Activated naive CD8-positive, alpha-beta T cell treated with anti-CD3 and anti-CD28 coated beads, Interleukin-2, amount 10 ng/mL, durations not matched to agents 7 days and 5 days (primary cell): ENCODE results near the gene ORC2. TPM values are rescaled to one million over a fixed set of nuclear protein-coding genes. Genes with fewer than 3 reads are reported as not detected.
A peak's percentile ranks its signal among the peaks of the same experiment; 100 is the strongest.
"Not testable (repeated sequence)": the region's sequence is repeated elsewhere in the genome, so short reads cannot be mapped to it uniquely, and the experiment has no call there.

ENCODE experiments used
- ATAC-seq: fragments of 150-1000 bp; cut with Tn5 transposase; one replicate; pipeline ENCODE4 v1.10.0; 2021; ENCODE audit warnings: low read depth, moderate library complexity
- POLR2A ChIA-PET: fragments of 350-600 bp; sonication (Branson Sonifier 250); formaldehyde crosslinking; loops from one replicate; lab custom pipeline; 2021; ENCODE audit warnings: antibody characterized with exemption; lab: Charles Lee
- DNase-seq: peaks from one replicate; pipeline ENCODE4 v3.0.0; 2021
- H3K27ac Mint-ChIP-seq: one replicate; pipeline ENCODE4 v1.8.0; 2022; ENCODE audit warnings: mild to moderate bottlenecking, mixed read lengths
- H3K27me3 Mint-ChIP-seq: one replicate; pipeline ENCODE4 v1.8.0; 2022; ENCODE audit warnings: mild to moderate bottlenecking, moderate library complexity, mixed read lengths
- H3K36me3 Mint-ChIP-seq: one replicate; pipeline ENCODE4 v1.8.0; 2021; ENCODE audit warnings: mild to moderate bottlenecking, mixed read lengths
- H3K4me1 Mint-ChIP-seq: one replicate; pipeline ENCODE4 v1.8.0; 2021; ENCODE audit warnings: mixed read lengths
- H3K4me3 Mint-ChIP-seq: one replicate; pipeline ENCODE4 v1.8.0; 2022; ENCODE audit warnings: mild to moderate bottlenecking, moderate library complexity, mixed read lengths
- H3K9me3 Mint-ChIP-seq: one replicate; pipeline ENCODE4 v1.8.0; 2021; ENCODE audit warnings: mixed read lengths
- total RNA-seq, 2 experiments: library from RNA; stranded (reverse); gene quantifications; one replicate each; pipeline ENCODE4 v1.2.3, GENCODE V29; 2021

ORC2 gene
- total RNA-seq, 2 experiments from 2014 or later, result 52.0 to 55.0 TPM

- Mint-ChIP-seq H3K27ac (peak overlapping the region; percentile 97), H3K9me3 (no peaks in the 10 kb centered on the region), H3K27me3 (no peaks in the 10 kb centered on the region), H3K36me3 (peaks cover 7% of the 10 kb centered on the region), H3K4me3 (peak overlapping the region; percentile 96), H3K4me1 (peaks cover 46% of the 10 kb centered on the region)
- POLR2A ChIA-PET, result interaction anchor here (0.7 to 2.4 kb wide), 5 partner anchors 10 to 268 kb away, joined by 3 to 17 read pairs (median 11); partner anchors contain the start of genes CFLAR and NIF3L1
- ATAC-seq, result no peak
- no peak for DNase-seq
Measured at GRCh38 chr2:200964498-200964897, 1.0 kb upstream of the ORC2 start.

- POLR2A ChIA-PET, result interaction anchor here (1.0 to 2.4 kb wide), 11 partner anchors 11 to 269 kb away, joined by 3 to 17 read pairs (median 4); partner anchors contain the start of genes CFLAR, CLK1 and NIF3L1
- H3K9me3 Mint-ChIP-seq, H3K36me3 Mint-ChIP-seq, H3K27me3 Mint-ChIP-seq, DNase-seq: not testable (repeated sequence)
- peaks cover 45% of the 10 kb centered on the region for H3K4me1 Mint-ChIP-seq
- H3K27ac Mint-ChIP-seq, result peak overlapping the region; percentile 97
- peak overlapping the region; percentile 96 for H3K4me3 Mint-ChIP-seq
- peak; percentile 5 for ATAC-seq
Measured at GRCh38 chr2:200963918-200964252, 425 bp upstream of the ORC2 start.

GRCh38 chr2:200962811-200963123 lies 693 bp downstream of the ORC2 start:
- POLR2A ChIA-PET, result interaction anchor here (0.6 to 2.4 kb wide), 16 partner anchors 15 to 270 kb away, joined by 3 to 17 read pairs (median 4); partner anchors contain the start of genes CFLAR, CLK1 and NIF3L1
- H3K4me1 Mint-ChIP-seq, result peaks cover 40% of the 10 kb centered on the region

GRCh38 chr2:200961674-200962073 lies 1.8 kb downstream of the ORC2 start:
- no peak for DNase-seq
- peak overlapping the region; percentile 96 for H3K4me3 Mint-ChIP-seq
- no peaks in the 10 kb centered on the region for H3K9me3 Mint-ChIP-seq
- POLR2A ChIA-PET, result no interaction called here
- peaks cover 38% of the 10 kb centered on the region for H3K4me1 Mint-ChIP-seq
- H3K36me3 Mint-ChIP-seq, result peaks cover 8% of the 10 kb centered on the region
- no peak for ATAC-seq
- H3K27ac Mint-ChIP-seq, result peak overlapping the region; percentile 35
- no peaks in the 10 kb centered on the region for H3K27me3 Mint-ChIP-seq

More at GRCh38 chr2:200962811-200963123, 693 bp downstream of the ORC2 start:
- peaks cover 6% of the 10 kb centered on the region for H3K36me3 Mint-ChIP-seq
- ATAC-seq (peak; percentile 19), DNase-seq (no peak)
- peak overlapping the region; percentile 97 for H3K27ac Mint-ChIP-seq
- H3K4me3 Mint-ChIP-seq, result peak overlapping the region; percentile 96
- H3K9me3 Mint-ChIP-seq, result no peaks in the 10 kb centered on the region
- no peaks in the 10 kb centered on the region for H3K27me3 Mint-ChIP-seq

- ATAC-seq, result no peak
- Mint-ChIP-seq H3K27me3 (no peaks in the 10 kb centered on the region), H3K4me3 (no peak overlapping the region), H3K27ac (no peak overlapping the region), H3K36me3 (peaks cover 24% of the 10 kb centered on the region), H3K9me3 (no peaks in the 10 kb centered on the region), H3K4me1 (peaks cover under 1% of the 10 kb centered on the region)
- no peak for DNase-seq
- POLR2A ChIA-PET, result no interaction called here
Measured at GRCh38 chr2:200950378-200950777, 13.1 kb downstream of the ORC2 start.

- no peaks in the 10 kb centered on the region for H3K27me3 Mint-ChIP-seq
- peaks cover 30% of the 10 kb centered on the region for H3K36me3 Mint-ChIP-seq
- no peak overlapping the region for H3K4me3 Mint-ChIP-seq
- no peaks in the 10 kb centered on the region for H3K9me3 Mint-ChIP-seq
- H3K27ac Mint-ChIP-seq, result no peak overlapping the region
- POLR2A ChIA-PET, result no interaction called here
- DNase-seq, result no peak
- no peak for ATAC-seq
- H3K4me1 Mint-ChIP-seq, result peaks cover 3% of the 10 kb centered on the region
Measured at GRCh38 chr2:200945395-200945729, 18.1 kb downstream of the ORC2 start.

GRCh38 chr2:200944467-200945394 lies 18.7 kb downstream of the ORC2 start:
- no peak for DNase-seq
- H3K9me3 Mint-ChIP-seq, result no peaks in the 10 kb centered on the region
- H3K4me3 Mint-ChIP-seq, result no peak overlapping the region
- H3K27me3 Mint-ChIP-seq, result no peaks in the 10 kb centered on the region
- no peak for ATAC-seq
- peaks cover 33% of the 10 kb centered on the region for H3K36me3 Mint-ChIP-seq
- no peak overlapping the region for H3K27ac Mint-ChIP-seq
- peaks cover 3% of the 10 kb centered on the region for H3K4me1 Mint-ChIP-seq
- POLR2A ChIA-PET, result interaction anchor here (0.6 kb wide), 1 partner anchor 8 kb away, joined by 3 read pairs; no protein-coding TSS in a partner anchor

GRCh38 chr2:200943527-200944105 lies 19.8 kb downstream of the ORC2 start:
- H3K36me3 Mint-ChIP-seq, result peaks cover 31% of the 10 kb centered on the region
- DNase-seq (no peak), ATAC-seq (no peak)
- H3K9me3 Mint-ChIP-seq, result no peaks in the 10 kb centered on the region
- peaks cover 3% of the 10 kb centered on the region for H3K4me1 Mint-ChIP-seq
- no peaks in the 10 kb centered on the region for H3K27me3 Mint-ChIP-seq
- H3K4me3 Mint-ChIP-seq, result no peak overlapping the region
- POLR2A ChIA-PET, result no interaction called here
- no peak overlapping the region for H3K27ac Mint-ChIP-seq

GRCh38 chr2:200939832-200940231 lies 23.6 kb downstream of the ORC2 start:
- H3K4me1 Mint-ChIP-seq, result no peaks in the 10 kb centered on the region
- no peaks in the 10 kb centered on the region for H3K9me3 Mint-ChIP-seq
- DNase-seq (no peak), ATAC-seq (no peak)
- H3K36me3 Mint-ChIP-seq, result peaks cover 24% of the 10 kb centered on the region
- H3K27me3 Mint-ChIP-seq, result no peaks in the 10 kb centered on the region
- H3K4me3 Mint-ChIP-seq, result no peak overlapping the region
- POLR2A ChIA-PET, result no interaction called here
- H3K27ac Mint-ChIP-seq, result no peak overlapping the region

- Mint-ChIP-seq H3K4me1 (peaks cover 3% of the 10 kb centered on the region), H3K27ac (no peak overlapping the region), H3K4me3 (no peak overlapping the region), H3K36me3 (peaks cover 12% of the 10 kb centered on the region), H3K9me3 (no peaks in the 10 kb centered on the region), H3K27me3 (no peaks in the 10 kb centered on the region)
- ATAC-seq, result no peak
- POLR2A ChIA-PET, result no interaction called here
- no peak for DNase-seq
Measured at GRCh38 chr2:200930947-200931626, 32.4 kb downstream of the ORC2 start.

GRCh38 chr2:200929334-200930249 lies 33.9 kb downstream of the ORC2 start:
- Mint-ChIP-seq H3K27ac (peak overlapping the region; percentile 5), H3K27me3 (no peaks in the 10 kb centered on the region), H3K4me3 (no peak overlapping the region), H3K4me1 (peaks cover 3% of the 10 kb centered on the region), H3K9me3 (no peaks in the 10 kb centered on the region), H3K36me3 (peaks cover 16% of the 10 kb centered on the region)
- ATAC-seq (no peak), DNase-seq (no peak)
- POLR2A ChIA-PET, result no interaction called here

- POLR2A ChIA-PET, result no interaction called here
- no peaks in the 10 kb centered on the region for H3K27me3 Mint-ChIP-seq
- H3K4me3 Mint-ChIP-seq, result no peak overlapping the region
- H3K27ac Mint-ChIP-seq, result no peak overlapping the region
- peaks cover 16% of the 10 kb centered on the region for H3K36me3 Mint-ChIP-seq
- H3K9me3 Mint-ChIP-seq, result no peaks in the 10 kb centered on the region
- ATAC-seq, result no peak
- H3K4me1 Mint-ChIP-seq, result no peaks in the 10 kb centered on the region
- no peak for DNase-seq
Measured at GRCh38 chr2:200922439-200922838, 41.0 kb downstream of the ORC2 start.

GRCh38 chr2:200913654-200914053 lies 49.8 kb downstream of the ORC2 start:
- Mint-ChIP-seq H3K4me1 (no peaks in the 10 kb centered on the region), H3K9me3 (no peaks in the 10 kb centered on the region), H3K27me3 (no peaks in the 10 kb centered on the region), H3K27ac (no peak overlapping the region), H3K4me3 (no peak overlapping the region), H3K36me3 (peaks cover 20% of the 10 kb centered on the region)
- ATAC-seq, result no peak
- POLR2A ChIA-PET, result no interaction called here
- no peak for DNase-seq
